Osteoblast (primary cell): ENCODE data around the gene KRTAP4-6. TPM values are rescaled to one million over a fixed set of nuclear protein-coding genes. Genes with fewer than 3 reads are reported as not detected.

Experiments used
- DNase-seq: peaks from one replicate; pipeline ENCODE4 v3.0.0; 2011; ENCODE audit warnings: low spot score, mixed read lengths; ENCODE audit not compliant: insufficient read length; ENCODE audit errors: missing footprints
- H2AFZ ChIP-seq: 2 replicates; pipeline ENCODE4 v1.6.0; 2011; ENCODE audit warnings: mild to moderate bottlenecking, low read length
- H3K27ac ChIP-seq: 2 replicates; pipeline ENCODE4 v1.5.1; 2011; ENCODE audit warnings: mild to moderate bottlenecking, low read depth, low read length, moderate library complexity
- H3K27me3 ChIP-seq: 2 replicates; pipeline ENCODE4 v1.6.0; 2012; ENCODE audit warnings: mild to moderate bottlenecking, control low read depth, inconsistent platforms, low read length, moderate library complexity; ENCODE audit not compliant: insufficient read depth
- H3K36me3 ChIP-seq: 2 replicates; pipeline ENCODE4 v1.5.1; 2011; ENCODE audit warnings: mild to moderate bottlenecking, low read length, control low read depth, moderate library complexity; ENCODE audit not compliant: insufficient read depth
- H3K4me1 ChIP-seq: 2 replicates; pipeline ENCODE4 v1.5.1; 2011; ENCODE audit warnings: mild to moderate bottlenecking, low read length, control low read depth, moderate library complexity; ENCODE audit not compliant: insufficient read depth
- H3K4me2 ChIP-seq: 2 replicates; pipeline ENCODE4 v1.6.0; 2011; ENCODE audit warnings: mild to moderate bottlenecking, low read length; ENCODE audit not compliant: insufficient read depth
- H3K4me3 ChIP-seq: fragments of 200-600 bp; sonication (generic); 3 replicates; pipeline ENCODE4 v1.5.1; 2012; ENCODE audit warnings: mild to moderate bottlenecking, low read length, inconsistent platforms; ENCODE audit not compliant: insufficient read depth
- H3K79me2 ChIP-seq: 2 replicates; pipeline ENCODE4 v1.6.0; 2012; ENCODE audit warnings: mild to moderate bottlenecking, low read length, control low read depth, inconsistent platforms; ENCODE audit not compliant: insufficient read depth
- H3K9me3 ChIP-seq: 2 replicates; pipeline ENCODE4 v1.5.1; 2011; ENCODE audit warnings: low read depth, low read length, control low read depth
- H4K20me1 ChIP-seq: 2 replicates; pipeline ENCODE4 v1.6.0; 2012; ENCODE audit warnings: mild to moderate bottlenecking, low read length, control low read depth; ENCODE audit not compliant: insufficient read depth
- CTCF ChIP-seq: IDR thresholded peaks from 2 replicates; pipeline ENCODE4 v1.5.1; 2011; ENCODE audit warnings: mild to moderate bottlenecking, low read depth, low read length, moderate library complexity; ENCODE audit errors: extremely low read depth
- small RNA-seq: library from RNA; depleted of rRNA; stranded (forward); fragments of <200 nt; gene quantifications from one replicate; pipeline ENCODE3, GENCODE V24; 2012
- total RNA-seq: library from RNA; depleted of rRNA; stranded (reverse); fragments of >200 nt; gene quantifications from 2 replicates; pipeline ENCODE4 v1.2.3, GENCODE V29; 2012

The KRTAP4-6 gene
- total RNA-seq, 1 donor = not detected

- TF ChIP-seq CTCF = no peak
- Histone ChIP-seq H3K27me3 (no peaks in the 10 kb centered on the region), H3K79me2 (no peaks in the 10 kb centered on the region), H3K36me3 (no peaks in the 10 kb centered on the region), H2AFZ (peak overlapping the region; percentile 76), H3K4me2 (peak overlapping the region; percentile 20), H3K27ac (peak overlapping the region; percentile 59), H3K9me3 (no peaks in the 10 kb centered on the region), H4K20me1 (no peaks in the 10 kb centered on the region), H3K4me1 (peaks cover 29% of the 10 kb centered on the region), H3K4me3 (no peak overlapping the region)
- peak; percentile 58 for DNase-seq
Observed at GRCh38 chr17:41098481-41098880, 41.9 kb downstream of the KRTAP4-6 start.

- Histone ChIP-seq H3K36me3 (no peaks in the 10 kb centered on the region), H3K4me2 (peak within 1 kb of the TSS; percentile 20), H2AFZ (peak within 1 kb of the TSS; percentile 76), H4K20me1 (no peaks in the 10 kb centered on the region), H3K4me1 (peaks cover 29% of the 10 kb centered on the region), H3K27me3 (no peaks in the 10 kb centered on the region), H3K4me3 (no peak within 1 kb of the TSS), H3K9me3 (no peaks in the 10 kb centered on the region), H3K79me2 (no peaks in the 10 kb centered on the region), H3K27ac (peak within 1 kb of the TSS; percentile 59)
- TF ChIP-seq CTCF = no peak
- no peak for DNase-seq
Observed at GRCh38 chr17:41098042-41098441, 42.3 kb downstream of the KRTAP4-6 start, which contains the start of gene KRTAP4-8. Gene KRTAP4-8 (minus strand): TSS chr17:41098142. CDS start chr17:41098084, 58 bp downstream.

GRCh38 chr17:41096055-41096454 lies 44.3 kb downstream of the KRTAP4-6 start:
- H3K27me3 ChIP-seq = no peaks in the 10 kb centered on the region
- peaks cover 23% of the 10 kb centered on the region for H3K4me1 ChIP-seq
- no peak for TF ChIP-seq CTCF
- H3K27ac ChIP-seq = no peak overlapping the region
- H3K36me3 ChIP-seq = no peaks in the 10 kb centered on the region
- H3K9me3 ChIP-seq = no peaks in the 10 kb centered on the region
- no peak for DNase-seq
- no peak overlapping the region for H3K4me3 ChIP-seq
- no peaks in the 10 kb centered on the region for H4K20me1 ChIP-seq
- no peak overlapping the region for H3K4me2 ChIP-seq
- H2AFZ ChIP-seq = no peak overlapping the region
- no peaks in the 10 kb centered on the region for H3K79me2 ChIP-seq

Small RNAs within 50 kb of the gene (small RNA-seq; reads per million reads assigned to genes)
- gene KRTAP4-17P = not detected

Other genes starting within 250 kb of the KRTAP4-6 start
- 0.36 and 0.59 TPM in 2 replicates for gene KRT23, start 202.9 kb downstream of the KRTAP4-6 start, total RNA-seq
- 0.36 TPM in 1 of 2 replicates, not detected in the other for gene KRT39, start 173.6 kb downstream of the KRTAP4-6 start, total RNA-seq
- under 0.01 TPM in 1 of 2 replicates, not detected in the other for gene KRT40, start 156.2 kb downstream of the KRTAP4-6 start, total RNA-seq
- gene KRTAP3-3, start 146.4 kb downstream of the KRTAP4-6 start, total RNA-seq = not detected in 2 replicates
- gene KRTAP3-2, start 140.6 kb downstream of the KRTAP4-6 start, total RNA-seq = not detected in 2 replicates
- not detected in 2 replicates for gene KRTAP3-1, start 131.4 kb downstream of the KRTAP4-6 start, total RNA-seq
- gene KRTAP1-5, start 113.3 kb downstream of the KRTAP4-6 start, total RNA-seq = 25.0 and 31.8 TPM in 2 replicates
- not detected in 2 replicates for gene KRTAP1-4, start 110.3 kb downstream of the KRTAP4-6 start, total RNA-seq
- gene KRTAP1-3, start 105.7 kb downstream of the KRTAP4-6 start, total RNA-seq = not detected in 2 replicates
- gene KRTAP1-1, start 99.1 kb downstream of the KRTAP4-6 start, total RNA-seq = 2.2 and 2.4 TPM in 2 replicates
- not detected in 2 replicates for gene KRTAP2-1, start 93.2 kb downstream of the KRTAP4-6 start, total RNA-seq
- not detected in 2 replicates for gene KRTAP2-2, start 85.3 kb downstream of the KRTAP4-6 start, total RNA-seq
- gene KRTAP2-3, start 80.4 kb downstream of the KRTAP4-6 start, total RNA-seq = 0.29 TPM in 1 of 2 replicates, not detected in the other
- gene KRTAP2-4, start 74.7 kb downstream of the KRTAP4-6 start, total RNA-seq = not detected in 2 replicates
- under 0.01 and 0.72 TPM in 2 replicates for gene KRTAP4-7, start 56.4 kb downstream of the KRTAP4-6 start, total RNA-seq
- gene KRTAP4-8, start 42.4 kb downstream of the KRTAP4-6 start, total RNA-seq = not detected in 2 replicates
- gene KRTAP4-16, start 38.3 kb downstream of the KRTAP4-6 start, total RNA-seq = not detected in 2 replicates
- gene KRTAP4-9, start 35.2 kb downstream of the KRTAP4-6 start, total RNA-seq = not detected in 2 replicates
- not detected in 2 replicates for gene KRTAP4-11, start 22.2 kb downstream of the KRTAP4-6 start, total RNA-seq
- not detected in 2 replicates for gene KRTAP4-12, start 16.4 kb downstream of the KRTAP4-6 start, total RNA-seq
- gene KRTAP4-5, start 9.3 kb upstream of the KRTAP4-6 start, total RNA-seq = not detected in 2 replicates
- gene KRTAP4-4, start 20.2 kb upstream of the KRTAP4-6 start, total RNA-seq = not detected in 2 replicates
- gene KRTAP4-3, start 27.7 kb upstream of the KRTAP4-6 start, total RNA-seq = not detected in 2 replicates
- gene KRTAP4-2, start 37.7 kb upstream of the KRTAP4-6 start, total RNA-seq = not detected in 2 replicates
- gene KRTAP4-1, start 44.4 kb upstream of the KRTAP4-6 start, total RNA-seq = not detected in 2 replicates
- not detected in 2 replicates for gene KRTAP9-1, start 49.3 kb upstream of the KRTAP4-6 start, total RNA-seq
- not detected in 2 replicates for gene KRTAP9-2, start 86.1 kb upstream of the KRTAP4-6 start, total RNA-seq
- gene KRTAP9-3, start 91.9 kb upstream of the KRTAP4-6 start, total RNA-seq = not detected in 2 replicates
- gene KRTAP9-8, start 97.5 kb upstream of the KRTAP4-6 start, total RNA-seq = not detected in 2 replicates
- not detected in 2 replicates for gene KRTAP9-4, start 109.1 kb upstream of the KRTAP4-6 start, total RNA-seq
- gene KRTAP9-9, start 114.8 kb upstream of the KRTAP4-6 start, total RNA-seq = not detected in 2 replicates
- gene KRTAP9-6, start 124.8 kb upstream of the KRTAP4-6 start, total RNA-seq = not detected in 2 replicates
- gene KRTAP9-7, start 135.2 kb upstream of the KRTAP4-6 start, total RNA-seq = not detected in 2 replicates
- not detected in 2 replicates for gene KRTAP29-1, start 162.3 kb upstream of the KRTAP4-6 start, total RNA-seq
- not detected in 2 replicates for gene KRTAP16-1, start 168.8 kb upstream of the KRTAP4-6 start, total RNA-seq
- gene KRTAP17-1, start 175.2 kb upstream of the KRTAP4-6 start, total RNA-seq = not detected in 2 replicates
- not detected in 2 replicates for gene KRT33A, start 210.3 kb upstream of the KRTAP4-6 start, total RNA-seq
- gene KRT33B, start 229.3 kb upstream of the KRTAP4-6 start, total RNA-seq = 0.29 and 1.1 TPM in 2 replicates
- 9.4 and 11.2 TPM in 2 replicates for gene KRT34, start 241.8 kb upstream of the KRTAP4-6 start, total RNA-seq